Fibroblast of villous mesenchyme (primary cell): ENCODE results near the gene VPS16. TPM values are rescaled to one million over a fixed set of nuclear protein-coding genes. Genes with fewer than 3 reads are reported as not detected.

Experiments used
- DNase-seq: peaks from one replicate; pipeline ENCODE4 v3.0.0-alpha.2; 2010; ENCODE audit warnings: low read depth
- H3K4me3 ChIP-seq: 2 replicates; pipeline ENCODE4 v1.5.1; 2011; ENCODE audit warnings: low read depth, mild to moderate bottlenecking, low read length
- total RNA-seq: library from RNA; depleted of rRNA; stranded (reverse); fragments of >200 nt; gene quantifications from 2 replicates; pipeline ENCODE4 v1.2.3, GENCODE V29; 2012
- TF ChIP-seq, protein P1 (sequence below): IDR thresholded peaks from 2 replicates; pipeline ENCODE4 v1.5.1; 2012; ENCODE audit warnings: low read depth, mild to moderate bottlenecking, low read length; ENCODE audit not compliant: insufficient read depth

The VPS16 gene
- total RNA-seq, 1 donor: 51.0 TPM

- no peak overlapping the region for H3K4me3 ChIP-seq
- no peak for DNase-seq
- TF ChIP-seq, protein P1, sequence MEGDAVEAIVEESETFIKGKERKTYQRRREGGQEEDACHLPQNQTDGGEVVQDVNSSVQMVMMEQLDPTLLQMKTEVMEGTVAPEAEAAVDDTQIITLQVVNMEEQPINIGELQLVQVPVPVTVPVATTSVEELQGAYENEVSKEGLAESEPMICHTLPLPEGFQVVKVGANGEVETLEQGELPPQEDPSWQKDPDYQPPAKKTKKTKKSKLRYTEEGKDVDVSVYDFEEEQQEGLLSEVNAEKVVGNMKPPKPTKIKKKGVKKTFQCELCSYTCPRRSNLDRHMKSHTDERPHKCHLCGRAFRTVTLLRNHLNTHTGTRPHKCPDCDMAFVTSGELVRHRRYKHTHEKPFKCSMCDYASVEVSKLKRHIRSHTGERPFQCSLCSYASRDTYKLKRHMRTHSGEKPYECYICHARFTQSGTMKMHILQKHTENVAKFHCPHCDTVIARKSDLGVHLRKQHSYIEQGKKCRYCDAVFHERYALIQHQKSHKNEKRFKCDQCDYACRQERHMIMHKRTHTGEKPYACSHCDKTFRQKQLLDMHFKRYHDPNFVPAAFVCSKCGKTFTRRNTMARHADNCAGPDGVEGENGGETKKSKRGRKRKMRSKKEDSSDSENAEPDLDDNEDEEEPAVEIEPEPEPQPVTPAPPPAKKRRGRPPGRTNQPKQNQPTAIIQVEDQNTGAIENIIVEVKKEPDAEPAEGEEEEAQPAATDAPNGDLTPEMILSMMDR: no peak
Observed at GRCh38 chr20:2878515-2878914, 38.0 kb downstream of the VPS16 start.

GRCh38 chr20:2879146-2879545 lies 38.6 kb downstream of the VPS16 start:
- TF ChIP-seq, protein P1: no peak
- H3K4me3 ChIP-seq: no peak overlapping the region
- peak; percentile 78 for DNase-seq

DNA sequence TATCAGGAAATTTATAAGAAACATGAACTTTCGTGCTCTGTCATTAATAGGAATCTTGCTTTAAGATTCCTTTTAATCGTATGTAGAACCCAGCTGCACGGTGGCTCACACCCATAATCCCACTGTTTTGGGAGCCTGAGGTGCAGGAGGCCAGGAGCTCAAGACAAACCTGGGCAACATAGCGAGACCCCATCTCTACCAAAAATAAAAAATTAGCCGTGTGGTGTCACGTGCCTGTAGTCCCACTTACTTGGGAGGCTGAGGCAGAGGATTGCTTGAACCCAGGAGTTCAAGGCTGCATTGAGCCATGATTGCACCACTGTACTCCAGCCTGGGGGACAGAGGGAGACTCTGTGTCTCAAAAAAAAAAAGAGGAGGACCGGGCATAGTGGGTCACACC lies 40.1 kb downstream of the VPS16 start:
- H3K4me3 ChIP-seq: no peak overlapping the region
- no peak for DNase-seq
- TF ChIP-seq, protein P1: no peak

DNA sequence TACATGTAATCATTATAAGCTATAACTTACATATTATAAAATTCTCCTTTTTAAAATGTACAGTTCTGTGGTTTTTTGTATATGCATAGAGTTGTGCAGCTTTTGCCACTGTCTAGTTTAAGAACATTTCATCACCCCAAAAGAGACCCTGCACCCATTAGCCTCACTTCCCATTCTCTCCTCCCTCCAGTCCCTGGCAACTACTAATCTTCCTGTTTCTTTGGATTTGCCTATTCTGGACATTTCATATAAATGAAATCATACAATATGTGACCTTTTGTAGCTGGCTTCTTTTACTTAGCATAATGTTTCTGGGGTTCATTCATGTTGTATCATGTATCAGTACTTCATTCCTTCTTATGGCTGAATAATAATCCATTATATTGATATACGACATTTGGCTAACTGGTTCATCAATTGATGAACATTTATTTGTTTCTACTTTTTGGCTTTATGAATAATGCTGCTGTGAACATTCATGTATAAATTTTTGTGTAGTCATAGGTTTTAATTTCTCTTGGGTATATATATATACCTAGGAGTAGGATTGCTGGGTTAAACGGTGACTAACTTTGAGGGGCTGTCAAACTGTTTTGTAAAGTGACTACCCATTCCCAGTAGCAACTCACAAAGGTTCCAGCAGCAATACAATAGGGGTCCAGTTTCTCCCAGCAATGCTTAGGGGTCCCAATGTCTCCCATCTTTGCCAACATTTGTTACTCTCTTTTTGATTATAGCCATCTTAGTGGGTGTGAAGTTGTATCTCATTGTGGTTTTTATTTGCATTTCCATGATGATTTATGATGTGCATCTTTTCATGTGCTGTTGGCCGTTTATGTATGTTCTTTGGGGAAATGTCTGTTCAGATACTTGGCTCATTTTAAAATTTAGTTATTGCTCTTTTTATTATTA lies 43.4 kb downstream of the VPS16 start:
- H3K4me3 ChIP-seq: no peak overlapping the region
- no peak for DNase-seq
- TF ChIP-seq, protein P1: no peak

DNA sequence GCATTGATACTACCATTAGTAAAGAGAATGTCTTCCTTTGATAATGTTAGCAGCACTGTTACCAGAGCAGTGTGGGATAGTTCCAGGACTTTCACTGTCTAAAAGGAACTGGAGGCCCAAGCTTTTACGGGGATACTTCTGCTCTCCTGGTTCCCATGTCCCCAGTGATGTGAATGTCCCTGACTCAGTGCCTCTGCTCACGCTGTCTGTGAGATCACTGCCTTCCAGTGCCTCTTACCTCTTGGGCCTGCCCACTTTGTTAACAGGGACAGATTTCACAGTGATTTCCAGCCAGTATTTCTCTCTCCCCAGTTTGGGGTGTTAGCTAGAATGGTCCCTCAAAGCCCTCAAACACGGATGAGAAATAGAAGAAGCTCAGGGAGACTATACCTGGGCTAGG lies 47.2 kb downstream of the VPS16 start:
- DNase-seq: no peak
- no peak overlapping the region for H3K4me3 ChIP-seq
- TF ChIP-seq, protein P1: no peak

- peak; percentile 41 for DNase-seq
- TF ChIP-seq, protein P1: no peak
Observed at GRCh38 chr20:2888224-2888955, 47.8 kb downstream of the VPS16 start.

More at GRCh38 chr20:2888224-2888955, 47.8 kb downstream of the VPS16 start:
- H3K4me3 ChIP-seq: no peak overlapping the region
